NCI-H460 (cell line): ENCODE data around the gene PRDM15. TPM values are rescaled to one million over a fixed set of nuclear protein-coding genes. Genes with fewer than 3 reads are reported as not detected.

ENCODE experiments used
- DNase-seq: peaks from one replicate; pipeline ENCODE4 v3.0.0-alpha.2; 2016; ENCODE audit warnings: low read depth; ENCODE audit errors: extremely low read depth
- total RNA-seq: library from RNA; depleted of rRNA; stranded (reverse); fragments of >200 nt; shearing (Covaris generic); gene quantifications from 2 replicates; pipeline ENCODE4 v1.2.3, GENCODE V29; 2014

Gene PRDM15
- total RNA-seq, 1 experiment from 2014 or later = 4.3 TPM

DNA sequence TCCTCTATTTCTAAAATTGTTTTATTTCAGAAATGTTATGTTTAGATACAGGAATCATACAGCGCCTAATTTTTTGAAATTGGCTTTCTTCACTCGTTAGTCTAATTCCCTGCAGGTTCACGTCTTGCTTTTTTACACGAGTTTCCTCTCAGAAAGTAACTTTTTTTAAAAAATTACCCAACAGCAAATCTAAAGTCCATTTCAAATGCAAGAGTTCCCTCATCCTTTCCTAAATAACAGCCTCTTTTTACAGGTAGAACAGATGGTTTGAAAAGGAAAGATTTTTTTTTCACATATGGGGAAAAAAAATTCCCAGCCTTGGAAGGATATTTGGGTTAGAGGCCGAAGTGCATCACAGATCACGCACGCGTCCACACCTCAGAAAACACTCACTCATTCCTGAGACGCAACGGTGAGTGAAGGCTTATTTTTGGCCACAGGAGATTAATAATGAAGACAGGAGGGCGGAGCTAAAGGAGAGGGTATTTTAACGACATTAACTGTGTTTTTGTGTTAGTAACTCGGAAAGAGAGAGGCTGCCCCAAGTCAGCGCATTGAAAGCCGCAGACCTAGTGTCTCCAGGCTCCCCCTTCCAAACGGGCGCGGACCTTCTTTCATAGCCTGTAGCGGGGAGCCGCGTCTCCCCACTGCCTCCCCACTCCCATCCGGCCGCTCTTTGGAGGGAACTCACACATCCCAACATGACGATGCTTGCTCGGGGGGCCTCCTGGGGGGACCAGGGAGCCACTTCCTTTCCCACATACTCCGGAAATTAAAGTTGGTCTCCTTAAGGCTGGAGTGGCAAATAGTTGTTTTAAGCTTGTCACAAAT, 111.3 kb downstream of the PRDM15 start:
- no peak for DNase-seq

DNA sequence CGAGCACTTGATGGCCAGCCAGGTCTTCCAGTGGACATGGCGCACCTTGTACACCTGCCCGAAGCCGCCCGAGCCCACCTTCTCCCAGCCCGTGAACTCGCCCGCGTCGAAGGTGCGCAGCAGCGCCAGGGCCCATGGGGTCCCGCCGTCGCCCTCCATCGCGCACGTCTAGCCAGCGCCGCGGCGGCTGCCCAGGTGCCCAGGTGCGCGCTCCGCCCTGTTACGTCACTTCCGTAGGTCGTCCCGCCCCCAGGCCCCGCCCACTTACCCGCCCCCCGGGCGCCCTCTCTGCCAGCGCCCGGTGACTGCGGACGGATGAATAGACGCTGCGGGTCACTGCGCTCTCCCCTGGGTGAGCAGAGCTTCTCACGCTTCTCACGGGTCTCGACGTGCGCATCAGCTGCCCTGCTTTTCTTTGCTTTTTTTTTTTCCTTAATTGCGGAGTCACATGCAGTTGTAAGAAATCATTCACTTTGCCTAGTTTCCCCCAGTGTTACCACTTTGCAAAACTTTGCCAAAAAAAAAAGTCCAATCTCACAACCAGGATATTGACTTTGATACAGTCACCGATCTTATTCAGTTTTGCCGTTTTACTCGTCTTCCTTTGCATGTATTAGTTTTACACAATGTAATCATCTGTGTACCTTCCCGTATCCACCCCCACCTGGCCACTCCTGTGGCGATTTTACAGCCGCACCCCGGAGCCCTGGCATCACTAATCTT, 112.1 kb downstream of the PRDM15 start, which contains the start of gene RIPK4:
TSS of gene RIPK4 (minus strand) at position 170 of the 723 bp plus-strand sequence. CDS start at position 159, 11 bp downstream.
- DNase-seq = peak; percentile 59

DNA sequence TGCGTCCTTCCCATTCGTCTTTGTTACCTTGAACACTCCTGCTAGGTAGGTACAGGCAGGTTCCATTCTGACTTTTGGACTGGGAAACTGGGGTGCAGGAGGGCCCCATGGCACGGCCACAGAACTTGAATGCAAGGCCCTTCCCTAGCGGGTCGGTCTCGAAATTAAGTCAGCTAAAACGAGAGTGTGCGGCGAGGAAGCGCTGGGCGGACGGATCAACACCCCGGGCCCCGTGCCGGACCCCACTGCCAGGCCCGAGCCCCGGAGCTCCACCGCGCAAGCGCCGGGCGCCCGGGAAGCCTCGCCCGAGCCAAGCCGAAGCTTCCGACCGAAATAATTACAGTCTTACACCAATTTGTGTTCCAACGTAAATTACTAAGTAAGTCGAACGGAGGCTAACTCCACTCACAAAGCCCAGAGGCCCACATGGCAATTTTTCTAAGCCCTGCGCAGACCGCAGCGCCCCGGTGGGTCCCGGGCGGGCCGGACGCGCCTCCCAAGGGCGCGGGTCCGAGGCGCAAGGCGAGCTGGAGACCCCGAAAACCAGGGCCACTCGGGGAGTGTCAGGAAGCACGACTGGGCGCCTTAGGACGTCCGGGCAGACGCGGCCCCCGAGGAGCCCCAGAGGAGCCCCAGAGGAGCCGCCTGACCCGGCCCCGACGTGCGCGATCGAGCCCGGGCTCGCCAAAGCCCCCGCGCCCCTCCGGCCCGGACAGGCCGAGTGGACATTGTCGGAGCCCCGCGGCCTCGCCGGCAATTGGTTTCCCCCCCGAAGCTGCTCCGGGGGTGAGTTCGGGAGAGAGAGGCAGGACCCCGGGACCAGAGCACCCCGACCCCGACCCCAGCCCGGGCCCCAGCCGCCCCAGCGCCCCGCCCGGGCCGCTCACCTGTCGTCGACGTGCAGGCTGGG, 112.9 kb downstream of the PRDM15 start:
- no peak for DNase-seq

DNA sequence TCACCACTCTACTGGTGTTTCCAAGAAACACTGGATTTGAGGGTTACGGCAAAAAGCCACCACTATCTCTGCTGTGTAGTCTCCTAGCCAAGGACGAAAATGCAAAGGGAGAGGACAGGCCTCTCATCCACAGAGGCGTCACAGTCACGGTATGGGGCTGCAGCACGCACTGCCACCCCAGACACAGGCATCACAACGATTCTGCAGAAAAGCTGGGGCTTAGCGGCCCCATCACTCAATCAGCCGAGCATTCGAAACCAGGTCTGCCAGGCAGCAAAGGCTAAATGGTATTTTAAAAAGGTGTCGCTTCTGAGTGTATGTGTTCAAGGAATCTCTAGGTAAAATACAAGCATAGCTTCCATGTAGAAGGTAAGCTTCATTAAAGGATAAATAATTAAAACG, 113.7 kb downstream of the PRDM15 start:
- no peak for DNase-seq

DNA sequence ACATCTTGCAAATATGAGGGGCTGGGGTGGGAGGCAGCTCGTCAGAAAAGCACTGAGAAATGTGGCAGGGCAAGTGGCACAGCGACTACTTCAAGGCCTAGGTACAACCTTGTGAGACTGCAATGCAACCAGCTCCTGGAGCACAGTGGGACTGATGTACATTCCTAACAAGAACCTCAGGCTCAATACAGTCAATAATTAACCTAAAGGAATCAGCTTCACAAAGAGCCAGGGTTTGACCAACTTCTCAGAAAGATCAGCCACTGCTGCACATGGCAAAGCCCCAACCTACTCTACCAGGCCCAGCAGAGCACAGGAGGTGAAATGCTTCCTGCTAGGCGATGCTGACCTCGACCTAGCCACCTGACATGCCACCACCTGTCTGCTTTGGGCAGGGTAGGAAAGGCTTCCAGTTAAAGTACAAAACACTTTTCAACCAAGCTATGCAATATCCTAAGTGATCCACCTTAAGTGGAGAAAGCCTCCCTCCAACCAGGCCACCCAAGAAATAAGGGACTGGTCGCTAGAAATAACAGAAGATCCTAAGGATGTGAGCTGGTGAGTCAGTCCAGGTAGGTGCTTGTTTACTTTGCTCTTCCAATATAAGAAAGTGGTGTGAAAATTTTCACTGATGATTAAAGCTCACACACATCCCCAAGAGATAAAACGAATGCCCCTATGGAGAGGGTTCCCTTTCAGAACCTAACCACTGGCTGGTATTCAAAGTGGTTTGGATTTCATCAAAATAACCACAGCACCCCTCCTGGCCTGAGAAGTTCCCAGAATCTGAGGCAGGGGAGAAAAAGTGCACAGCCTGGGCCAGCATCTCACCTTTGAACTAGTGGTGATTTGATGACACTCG, 114.4 kb downstream of the PRDM15 start:
- no peak for DNase-seq

DNA sequence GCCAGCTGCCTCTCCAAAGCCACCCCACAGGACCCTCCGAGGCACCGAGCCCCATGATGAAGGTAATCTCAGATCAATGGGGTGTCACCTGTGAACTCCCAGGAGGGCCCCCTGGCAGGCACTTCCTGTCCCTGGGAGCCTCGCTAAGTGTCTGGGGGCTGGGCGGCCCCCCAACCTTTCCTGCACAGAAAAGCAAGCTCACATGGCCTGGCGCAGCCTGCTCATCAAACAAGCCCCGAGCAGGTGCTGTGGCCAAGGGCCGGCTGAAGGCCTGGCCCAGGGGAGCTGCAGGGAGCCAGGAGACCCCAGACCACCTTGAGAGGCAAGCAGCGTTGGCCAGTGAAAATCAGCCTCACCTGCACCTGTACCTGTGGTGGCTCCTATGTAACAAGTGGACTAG, 115.1 kb downstream of the PRDM15 start:
- no peak for DNase-seq

DNA sequence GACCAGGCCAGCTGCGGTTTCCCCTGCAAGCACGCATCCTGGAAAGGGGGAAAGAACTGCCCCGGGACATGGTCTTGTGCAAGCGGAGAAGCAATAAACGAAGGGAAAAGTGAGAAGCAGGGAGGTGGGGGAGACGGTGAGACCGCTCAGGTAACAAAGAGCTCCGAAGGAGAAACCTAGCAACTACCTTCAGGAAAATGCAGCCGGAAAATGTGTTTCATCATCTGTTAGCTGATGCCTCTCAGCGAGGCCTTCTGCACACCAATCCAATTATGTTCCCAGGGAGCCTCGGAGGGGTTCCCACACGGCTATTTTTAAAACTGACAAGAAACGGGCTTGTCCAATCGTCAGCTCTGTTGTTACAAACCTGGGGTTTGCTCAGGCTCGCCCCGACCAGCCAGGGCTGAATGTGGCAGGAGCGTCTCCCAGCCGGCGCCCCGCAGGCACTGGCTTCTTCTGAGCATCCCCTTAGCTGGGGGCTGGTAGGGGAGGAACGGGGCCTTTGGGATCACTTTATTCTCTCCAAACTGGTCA, 115.7 kb downstream of the PRDM15 start:
- no peak for DNase-seq

DNA sequence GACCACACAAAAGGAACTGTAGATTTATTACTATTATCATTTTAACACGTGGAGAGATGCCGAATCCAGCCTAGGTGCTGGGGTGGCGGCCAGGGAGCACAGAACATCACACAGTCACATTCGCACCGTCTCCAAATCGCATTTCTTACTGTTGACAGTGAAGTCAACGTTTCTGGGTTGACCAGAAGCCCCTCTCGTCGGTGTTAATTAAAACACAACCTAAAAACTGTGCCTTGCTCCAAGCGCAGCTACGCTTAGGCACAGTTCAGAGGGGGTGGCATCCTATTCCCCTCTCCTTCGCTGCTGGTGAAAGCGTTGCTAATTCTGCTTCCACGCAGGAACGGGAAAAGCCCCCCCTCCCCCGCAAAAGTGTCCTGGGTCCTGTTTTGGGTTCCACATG, 116.4 kb downstream of the PRDM15 start:
- no peak for DNase-seq

DNA sequence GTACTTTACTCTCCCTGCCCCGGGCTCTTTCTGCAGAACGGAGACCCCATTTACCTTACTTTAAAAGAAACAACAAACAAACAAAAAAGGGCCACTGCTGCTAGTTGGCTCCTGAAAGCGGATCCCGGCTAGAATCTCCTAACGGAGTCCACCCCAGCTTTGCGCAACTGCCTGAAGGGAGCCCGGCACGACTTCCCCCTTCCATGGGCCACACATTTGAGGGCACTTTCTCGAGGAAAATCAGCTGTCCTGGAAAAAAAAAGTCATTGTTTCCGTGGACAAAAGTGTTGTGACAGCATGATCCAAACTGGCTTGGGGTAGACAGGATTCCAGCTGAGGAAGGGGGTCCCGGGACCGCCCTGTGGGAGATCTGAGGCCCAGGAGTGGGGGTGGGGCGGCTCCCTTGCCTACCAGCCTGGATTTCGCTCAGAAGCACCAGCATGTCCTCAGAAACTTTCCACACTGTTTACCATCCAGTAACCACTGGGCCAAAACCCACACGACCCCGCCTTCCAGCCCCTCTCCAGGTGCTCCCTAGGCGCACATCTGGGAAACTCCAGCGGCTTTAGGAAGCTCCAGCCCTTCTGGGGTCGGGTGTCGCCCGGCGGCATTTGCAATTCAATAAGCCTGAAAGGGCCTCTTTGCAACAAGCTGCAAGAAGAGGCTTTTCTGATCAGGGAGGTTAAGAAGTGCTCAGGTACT, 117.1 kb downstream of the PRDM15 start:
- no peak for DNase-seq

DNA sequence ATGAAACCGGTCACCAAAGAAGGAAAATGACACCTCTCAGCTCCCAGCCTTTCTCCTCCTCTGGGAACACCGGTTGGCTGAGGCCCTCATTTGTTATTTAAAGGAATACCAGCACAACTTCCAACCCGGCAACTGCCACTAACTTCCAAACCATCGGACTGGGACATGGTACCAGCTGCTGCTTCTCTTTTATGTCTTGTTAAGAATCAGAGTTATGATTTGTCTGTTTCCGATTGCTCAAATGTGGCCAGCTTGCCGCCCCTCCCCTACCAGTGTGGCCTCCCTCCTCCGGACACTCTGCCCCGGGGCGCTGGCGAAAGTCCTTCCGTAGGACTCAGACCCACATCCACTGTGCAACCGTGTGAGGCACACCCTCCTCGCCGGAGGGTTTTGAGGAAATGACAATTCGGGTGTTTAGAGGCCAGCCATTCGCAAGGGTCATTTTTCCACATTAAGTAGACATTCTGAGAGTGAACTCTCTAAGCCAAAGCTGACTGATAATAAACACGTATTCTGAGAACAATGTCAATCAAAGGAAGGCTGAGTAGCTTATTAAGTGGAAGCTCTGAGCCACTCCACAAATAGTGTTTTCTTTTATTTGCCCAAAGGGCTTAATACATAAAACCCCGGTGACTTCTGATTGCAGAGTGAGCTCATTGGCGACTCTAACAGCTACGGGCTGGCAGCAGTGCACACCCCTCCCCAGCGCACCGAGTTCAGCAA, 117.8 kb downstream of the PRDM15 start:
- peak; percentile 65 for DNase-seq

DNA sequence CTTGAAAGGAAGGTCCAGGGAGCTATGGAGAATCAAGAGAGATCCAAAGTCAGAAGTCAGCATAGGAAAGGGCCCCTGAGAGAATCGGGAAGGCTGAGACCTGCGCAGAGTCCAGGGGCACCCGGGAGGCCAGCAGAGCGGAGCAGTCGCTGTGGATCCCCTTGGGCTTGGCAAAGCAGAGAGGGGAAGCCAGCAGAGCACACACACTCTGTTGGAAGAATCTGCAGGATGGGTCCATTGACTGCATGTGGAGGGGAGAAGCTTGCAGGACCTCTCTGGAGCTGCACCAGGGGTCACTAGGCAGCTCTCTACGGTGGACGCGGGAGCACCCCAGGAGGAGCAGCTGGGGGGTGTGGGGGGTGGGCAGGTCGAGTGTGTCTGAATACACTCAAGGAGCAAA, 118.7 kb downstream of the PRDM15 start:
- DNase-seq = no peak

DNA sequence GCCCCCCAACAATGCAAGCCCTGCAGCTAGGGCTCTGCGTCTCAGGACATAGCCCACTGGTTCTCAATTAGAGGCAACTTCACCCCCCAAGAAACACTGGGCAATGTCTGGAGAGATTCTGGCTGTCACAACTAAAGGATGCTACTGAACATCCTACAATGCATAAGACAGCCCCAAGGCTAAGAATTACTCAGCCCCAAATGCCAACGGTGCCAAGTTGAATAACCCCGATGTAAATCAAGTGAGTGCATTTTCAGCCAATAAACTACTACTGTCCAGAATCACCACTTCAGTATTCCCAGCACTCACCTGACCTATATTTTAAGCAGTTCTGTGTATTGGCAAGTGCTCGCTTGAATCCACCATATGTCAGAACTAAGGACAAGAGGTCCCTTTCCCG, 119.2 kb downstream of the PRDM15 start:
- no peak for DNase-seq

DNA sequence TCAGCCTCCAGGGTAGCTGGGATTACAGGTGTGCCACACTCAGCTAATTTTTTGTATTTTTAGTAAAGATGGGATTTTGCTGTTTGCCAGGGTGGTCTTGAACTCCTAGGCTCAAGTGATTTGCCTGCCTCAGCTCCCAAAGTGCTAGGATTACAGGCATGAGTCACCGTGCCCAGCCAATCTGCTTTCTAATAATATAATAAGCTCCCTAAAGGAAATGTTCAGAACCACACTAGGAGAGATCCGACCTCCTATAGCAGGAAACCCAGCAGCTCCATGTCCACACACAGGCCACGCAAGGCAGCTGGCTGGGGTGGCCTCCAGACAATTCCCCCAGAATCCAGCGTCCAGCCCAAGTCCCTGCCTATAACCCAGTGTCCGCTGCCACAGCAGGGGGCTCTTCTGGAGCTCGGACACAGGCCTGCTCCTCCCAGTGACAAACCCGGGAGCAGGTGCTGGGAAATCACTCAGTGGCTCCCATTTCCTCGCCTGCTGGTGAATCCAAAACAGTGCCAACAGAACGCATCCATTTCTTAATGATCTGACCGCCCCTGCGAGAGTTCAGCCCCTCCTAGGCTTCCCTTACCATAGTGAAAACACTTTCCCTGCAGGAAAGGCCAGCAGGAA, 119.8 kb downstream of the PRDM15 start:
- DNase-seq = no peak

DNA sequence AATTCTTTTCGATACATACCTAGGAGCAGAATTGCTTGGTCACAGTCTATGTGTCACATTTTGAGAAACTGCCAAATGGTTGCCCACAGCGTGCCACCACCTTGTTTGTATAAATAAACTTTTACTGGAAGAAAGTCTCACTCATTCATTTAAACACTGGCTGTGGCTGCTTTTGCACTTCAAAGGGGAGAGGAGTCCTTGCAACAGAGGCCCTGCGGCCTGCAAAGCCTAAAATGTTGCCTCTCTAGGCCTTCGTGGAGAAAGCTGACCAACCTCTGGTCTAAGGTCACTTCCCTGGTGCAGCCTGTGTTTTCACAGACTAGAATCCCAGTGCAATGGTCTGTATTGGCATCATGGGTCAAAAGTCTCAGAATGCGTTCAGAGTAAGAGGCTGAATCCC, 120.6 kb downstream of the PRDM15 start:
- DNase-seq = no peak

DNA sequence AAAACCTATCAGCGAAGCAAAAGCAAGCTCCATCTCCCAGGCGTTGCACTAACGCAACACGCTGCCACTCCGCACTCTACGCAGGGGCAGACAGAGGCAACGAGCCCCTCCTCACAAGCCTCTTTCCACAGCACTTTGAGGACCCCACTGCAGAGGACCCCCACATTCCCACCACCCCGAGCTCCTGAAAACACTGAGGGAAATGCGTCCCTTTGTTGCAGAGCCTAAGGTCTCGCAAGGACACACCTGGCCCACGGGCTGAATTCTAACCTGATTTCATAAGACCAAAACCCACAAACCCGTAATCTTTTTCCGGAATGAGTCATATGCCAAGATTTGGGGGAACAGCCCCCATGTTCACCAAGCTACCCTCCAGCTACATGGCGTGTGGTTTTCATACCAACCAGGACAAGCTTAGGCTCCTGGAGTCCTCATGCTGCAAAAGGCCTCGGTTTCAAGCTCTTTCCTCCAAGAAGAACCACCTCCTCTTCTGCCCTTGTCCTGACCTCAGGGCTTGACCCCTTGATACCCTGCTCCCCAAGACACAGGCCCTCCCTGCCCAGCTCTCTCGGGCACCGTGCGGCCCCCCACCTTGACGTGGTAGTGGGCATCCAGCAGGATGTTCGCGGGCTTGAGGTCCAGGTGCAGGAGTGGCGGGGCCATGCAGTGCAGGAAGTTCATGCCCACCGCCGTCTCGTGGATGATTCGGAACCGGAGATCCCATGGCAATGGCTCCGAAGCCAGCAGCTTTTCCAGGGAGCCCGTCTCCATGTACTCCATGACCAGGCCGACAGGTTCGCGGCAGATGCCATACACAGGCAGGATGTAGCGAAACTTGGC, 123.0 kb downstream of the PRDM15 start:
- no peak for DNase-seq

DNA sequence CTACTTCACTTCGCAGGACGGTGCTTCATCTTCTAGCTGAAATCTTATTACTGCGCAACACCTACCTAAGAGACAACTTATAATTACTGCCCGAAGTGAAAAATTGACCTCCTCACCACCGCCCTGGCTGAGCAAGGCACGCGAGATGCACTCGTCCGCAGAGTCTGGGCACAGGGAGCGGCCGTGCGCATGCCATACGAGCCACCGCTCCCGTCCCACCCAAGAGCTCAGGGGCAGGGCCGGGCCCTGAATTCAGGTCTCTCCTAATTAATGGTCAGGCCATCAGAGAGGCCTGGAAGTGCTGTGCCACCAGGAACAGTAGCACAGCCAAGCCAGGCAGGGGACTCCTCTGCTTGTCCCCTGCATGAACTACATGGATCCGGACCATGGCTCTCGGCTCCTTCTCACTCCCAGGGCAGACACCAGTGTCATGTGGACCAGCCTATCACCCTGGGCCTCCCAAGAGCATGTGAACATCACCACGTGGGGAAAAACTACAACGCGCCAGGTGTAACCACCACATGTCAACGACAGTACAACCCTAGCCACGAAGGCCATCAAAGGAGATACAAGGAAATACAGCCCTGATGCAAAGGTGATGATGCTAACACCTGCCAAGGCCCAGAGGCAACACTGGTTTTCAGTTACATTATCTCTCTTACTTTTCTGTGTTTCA, 123.7 kb downstream of the PRDM15 start:
- no peak for DNase-seq

DNA sequence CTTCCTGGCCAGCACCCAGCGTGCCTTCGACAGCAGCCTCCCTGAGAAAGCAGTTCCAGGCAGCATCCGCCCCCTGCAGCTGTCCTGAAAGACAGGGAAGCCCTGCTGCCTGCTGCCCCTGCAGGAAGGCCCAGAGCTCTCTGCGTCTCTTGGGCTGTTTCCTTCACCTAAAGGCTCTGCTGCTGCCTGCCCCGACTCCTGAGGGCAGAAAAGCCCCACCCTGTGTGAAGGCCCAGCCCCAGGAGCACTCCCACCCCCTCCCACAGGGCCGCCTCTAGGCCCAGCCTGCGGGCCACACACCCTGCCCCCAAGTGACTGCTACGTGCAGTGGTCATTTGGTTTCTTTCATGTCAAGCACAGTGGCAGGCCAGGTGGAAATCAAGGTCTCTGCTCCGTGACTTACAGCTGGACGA, 124.7 kb downstream of the PRDM15 start:
- no peak for DNase-seq
